A673 (cell line): ENCODE results near the gene PARD3.

ENCODE experiments used
- EZH2 ChIP-seq: fragments of 200-600 bp; sonication (generic); IDR thresholded peaks from 2 replicates; pipeline ENCODE4 v1.6.1; 2017; ENCODE audit warnings: borderline replicate concordance, low read depth, mild to moderate bottlenecking, mixed read lengths, antibody characterized with exemption, low read length; ENCODE audit not compliant: poor library complexity, severe bottlenecking
- TF ChIP-seq, protein P1 (sequence below): fragments of 300-800, 200-600 bp; sonication (generic); conservative IDR thresholded peaks from 2 replicates; pipeline ENCODE4 v1.5.1; 2017; ENCODE audit warnings: low read depth, mild to moderate bottlenecking, antibody characterized with exemption, low read length, moderate library complexity, mixed read lengths

DNA sequence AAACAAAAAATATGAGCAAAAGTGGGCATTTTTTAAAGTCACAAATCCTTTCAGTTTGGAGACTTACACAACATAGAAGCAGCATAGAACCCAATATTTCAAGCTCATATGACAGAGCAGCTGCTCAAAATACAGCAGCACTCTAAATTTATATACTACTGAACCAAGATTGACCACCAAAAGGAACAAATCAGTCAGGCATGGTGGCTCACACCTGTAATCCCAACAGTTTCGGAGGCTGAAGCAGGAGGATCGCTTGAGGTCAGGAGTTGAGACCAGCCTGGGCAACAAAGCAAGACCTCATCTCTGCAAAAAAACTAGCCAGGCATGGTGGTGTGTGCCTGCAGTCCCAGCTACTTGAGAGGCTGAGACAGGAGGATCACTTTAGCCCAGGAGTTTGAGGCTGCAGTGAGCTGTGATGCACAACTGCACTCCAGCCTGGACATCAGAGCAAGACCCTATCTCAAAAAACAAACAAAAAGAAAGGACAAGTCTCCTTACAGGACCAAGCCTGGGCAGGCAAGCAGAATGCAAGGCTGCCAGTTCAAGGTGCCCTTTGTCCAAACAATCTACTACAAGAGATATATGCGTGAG lies 40.0 kb downstream of the PARD3 start:
- TF ChIP-seq, protein P1, sequence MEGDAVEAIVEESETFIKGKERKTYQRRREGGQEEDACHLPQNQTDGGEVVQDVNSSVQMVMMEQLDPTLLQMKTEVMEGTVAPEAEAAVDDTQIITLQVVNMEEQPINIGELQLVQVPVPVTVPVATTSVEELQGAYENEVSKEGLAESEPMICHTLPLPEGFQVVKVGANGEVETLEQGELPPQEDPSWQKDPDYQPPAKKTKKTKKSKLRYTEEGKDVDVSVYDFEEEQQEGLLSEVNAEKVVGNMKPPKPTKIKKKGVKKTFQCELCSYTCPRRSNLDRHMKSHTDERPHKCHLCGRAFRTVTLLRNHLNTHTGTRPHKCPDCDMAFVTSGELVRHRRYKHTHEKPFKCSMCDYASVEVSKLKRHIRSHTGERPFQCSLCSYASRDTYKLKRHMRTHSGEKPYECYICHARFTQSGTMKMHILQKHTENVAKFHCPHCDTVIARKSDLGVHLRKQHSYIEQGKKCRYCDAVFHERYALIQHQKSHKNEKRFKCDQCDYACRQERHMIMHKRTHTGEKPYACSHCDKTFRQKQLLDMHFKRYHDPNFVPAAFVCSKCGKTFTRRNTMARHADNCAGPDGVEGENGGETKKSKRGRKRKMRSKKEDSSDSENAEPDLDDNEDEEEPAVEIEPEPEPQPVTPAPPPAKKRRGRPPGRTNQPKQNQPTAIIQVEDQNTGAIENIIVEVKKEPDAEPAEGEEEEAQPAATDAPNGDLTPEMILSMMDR: no peak
- TF ChIP-seq EZH2: no peak
